ENCODE results near the gene NMNAT1. TPM values are rescaled to one million over a fixed set of nuclear protein-coding genes. Genes with fewer than 3 reads are reported as not detected.
"Not testable (repeated sequence)": the region's sequence is repeated elsewhere in the genome, so short reads cannot be mapped to it uniquely, and the experiment has no call there.

NMNAT1 gene
- total RNA-seq, 1 experiment from 2014 or later: 29.4 TPM

DNA sequence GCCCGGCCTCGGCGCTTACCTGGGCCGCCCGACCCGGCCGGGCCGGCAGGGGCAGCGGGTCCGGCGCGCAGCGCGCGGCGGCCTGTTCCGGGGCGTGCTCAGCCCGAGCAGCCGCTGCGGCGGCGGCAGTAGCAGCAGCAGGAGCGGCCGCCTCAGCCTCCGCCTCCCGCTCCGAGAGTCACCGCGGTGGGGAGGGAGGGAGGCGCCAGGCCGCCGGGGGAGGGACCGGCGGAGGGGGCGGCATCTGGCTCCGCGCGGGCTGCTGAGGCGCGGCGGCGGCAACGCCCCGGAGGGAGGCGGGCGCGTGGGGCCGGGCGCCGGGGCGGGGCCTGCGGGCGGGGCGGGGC is 33.2 kb upstream of the NMNAT1 start, which contains the start of gene CTNNBIP1:
Gene CTNNBIP1 (minus strand): TSS at position 194 of the 347 bp plus-strand sequence. CDS start 38,205 bp downstream, outside the sequence.
- no peak for DNase-seq (ENCODE audit: low read depth in 1 of 2, low spot score in 2 of 2)
- peak within 1 kb of the TSS; percentile 81 for H3K4me3 ChIP-seq

GRCh38 chr1:9910423-9911178 is 32.7 kb upstream of the NMNAT1 start:
- Histone ChIP-seq H3K36me3 (no peaks in the 10 kb centered on the region), H3K9me3 (replicated peaks) (no peaks in the 10 kb centered on the region), H3K4me3 (peak overlapping the region; percentile 41), H3K27me3 (replicated peaks) (no peaks in the 10 kb centered on the region), H3K4me1 (replicated peaks) (peaks cover 17% of the 10 kb centered on the region), H3K27ac (peak overlapping the region; percentile 7)
- DNase-seq (ENCODE audit: low read depth in 1 of 2, low spot score in 2 of 2): peak; percentile 96 to 100

More for the DNA sequence above, 33.2 kb upstream of the NMNAT1 start, which contains the start of gene CTNNBIP1:
- H3K27me3 ChIP-seq (replicated peaks): no peaks in the 10 kb centered on the region
- H3K9me3 ChIP-seq (replicated peaks): no peaks in the 10 kb centered on the region
- no peaks in the 10 kb centered on the region for H3K36me3 ChIP-seq
- peaks cover 20% of the 10 kb centered on the region for H3K4me1 ChIP-seq (replicated peaks)
- peak within 1 kb of the TSS; percentile 35 for H3K27ac ChIP-seq

GRCh38 chr1:9912264-9912936 is 30.9 kb upstream of the NMNAT1 start:
- DNase-seq (ENCODE audit: low read depth in 1 of 2, low spot score in 2 of 2): no peak
- Histone ChIP-seq H3K9me3 (replicated peaks) (no peaks in the 10 kb centered on the region), H3K27ac (no peak overlapping the region), H3K36me3 (no peaks in the 10 kb centered on the region), H3K4me1 (replicated peaks) (peaks cover 17% of the 10 kb centered on the region), H3K27me3 (replicated peaks) (no peaks in the 10 kb centered on the region), H3K4me3 (no peak overlapping the region)

GRCh38 chr1:9914610-9914937 is 28.7 kb upstream of the NMNAT1 start:
- no peak overlapping the region for H3K27ac ChIP-seq
- H3K4me1 ChIP-seq (replicated peaks): peaks cover 7% of the 10 kb centered on the region
- no peaks in the 10 kb centered on the region for H3K9me3 ChIP-seq (replicated peaks)
- H3K4me3 ChIP-seq: no peak overlapping the region
- DNase-seq (ENCODE audit: low read depth in 1 of 2, low spot score in 2 of 2): no peak
- H3K36me3 ChIP-seq: no peaks in the 10 kb centered on the region
- H3K27me3 ChIP-seq (replicated peaks): no peaks in the 10 kb centered on the region

- DNase-seq (ENCODE audit: low read depth in 1 of 2, low spot score in 2 of 2): no peak
Observed at GRCh38 chr1:9916452-9916851, 26.8 kb upstream of the NMNAT1 start.

GRCh38 chr1:9917495-9917894 is 25.8 kb upstream of the NMNAT1 start:
- not testable (repeated sequence) for H3K4me1 ChIP-seq (replicated peaks); H3K4me3 ChIP-seq; H3K9me3 ChIP-seq (replicated peaks); H3K36me3 ChIP-seq; DNase-seq (ENCODE audit: low read depth in 1 of 2, low spot score in 2 of 2); H3K27ac ChIP-seq; H3K27me3 ChIP-seq (replicated peaks)

More at GRCh38 chr1:9916452-9916851, 26.8 kb upstream of the NMNAT1 start:
- Histone ChIP-seq H3K27me3 (replicated peaks) (no peaks in the 10 kb centered on the region), H3K9me3 (replicated peaks) (no peaks in the 10 kb centered on the region), H3K4me1 (replicated peaks) (peaks cover under 1% of the 10 kb centered on the region; the same call in 1 of the 2 replicates), H3K36me3 (no peaks in the 10 kb centered on the region), H3K4me3 (no peak overlapping the region), H3K27ac (no peak overlapping the region)

DNA sequence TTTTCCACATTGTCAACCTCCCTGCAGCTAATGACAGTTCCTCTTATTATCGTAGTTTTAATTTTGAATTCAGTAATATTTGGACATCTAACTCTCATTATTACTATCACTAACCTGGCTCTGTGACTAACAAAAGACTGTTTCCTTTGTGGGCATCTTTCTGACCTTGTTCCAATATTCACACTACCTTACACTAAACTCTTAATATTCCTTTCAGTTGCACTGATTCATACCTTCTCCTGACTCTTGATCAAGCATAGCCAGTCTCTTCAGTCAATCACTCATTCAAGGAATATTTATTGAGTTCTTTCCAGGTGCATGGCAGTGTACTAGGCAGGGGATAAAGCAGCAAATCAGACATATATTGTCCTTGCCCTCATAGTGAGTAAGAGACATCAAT is 25.4 kb upstream of the NMNAT1 start:
- Histone ChIP-seq H3K27me3 (replicated peaks) (no peaks in the 10 kb centered on the region), H3K4me3 (no peak overlapping the region), H3K27ac (no peak overlapping the region), H3K36me3 (no peaks in the 10 kb centered on the region), H3K9me3 (replicated peaks) (no peaks in the 10 kb centered on the region), H3K4me1 (replicated peaks) (no peaks in the 10 kb centered on the region)
- no peak for DNase-seq (ENCODE audit: low read depth in 1 of 2, low spot score in 2 of 2)

- H3K9me3 ChIP-seq (replicated peaks): no peaks in the 10 kb centered on the region
- no peak overlapping the region for H3K4me3 ChIP-seq
- H3K36me3 ChIP-seq: 0 out of 2 replicates have a peak, but pooled peaks cover 3% of the 10 kb centered on the region
- no peak for DNase-seq (ENCODE audit: low read depth in 1 of 2, low spot score in 2 of 2)
- H3K27ac ChIP-seq: no peak overlapping the region
- H3K4me1 ChIP-seq (replicated peaks): no peaks in the 10 kb centered on the region
- no peaks in the 10 kb centered on the region for H3K27me3 ChIP-seq (replicated peaks)
Observed at GRCh38 chr1:9920606-9921005, 22.7 kb upstream of the NMNAT1 start.

GRCh38 chr1:9922342-9922741 is 20.9 kb upstream of the NMNAT1 start:
- Histone ChIP-seq H3K9me3 (replicated peaks) (no peaks in the 10 kb centered on the region), H3K27ac (no peak overlapping the region), H3K27me3 (replicated peaks) (no peaks in the 10 kb centered on the region), H3K36me3 (0 out of 2 replicates have a peak, but pooled peaks cover 3% of the 10 kb centered on the region), H3K4me1 (replicated peaks) (no peaks in the 10 kb centered on the region), H3K4me3 (no peak overlapping the region)
- DNase-seq (ENCODE audit: low read depth in 1 of 2, low spot score in 2 of 2): no peak

DNA sequence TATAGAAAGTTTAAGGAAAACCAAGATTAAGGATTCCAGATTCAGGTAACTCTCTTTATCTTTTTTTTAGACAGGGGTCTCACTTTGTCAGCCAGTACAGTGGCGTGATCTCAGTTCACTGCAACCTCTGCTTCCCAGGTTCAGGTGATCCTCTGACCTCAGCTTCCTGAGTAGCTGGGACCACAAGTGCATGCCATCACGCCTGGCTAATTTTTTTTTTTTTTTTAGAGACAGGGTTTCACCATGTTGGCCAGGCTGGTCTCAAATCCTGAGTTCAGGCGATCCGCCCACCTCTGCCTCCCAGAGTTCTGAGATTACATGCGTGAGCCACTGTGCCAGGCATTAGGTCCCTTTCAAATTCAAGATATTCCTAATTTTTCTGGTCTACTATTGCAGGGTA is 16.0 kb upstream of the NMNAT1 start:
- Histone ChIP-seq H3K27ac (no peak overlapping the region), H3K27me3 (replicated peaks) (no peaks in the 10 kb centered on the region), H3K4me3 (no peak overlapping the region), H3K4me1 (replicated peaks) (no peaks in the 10 kb centered on the region), H3K36me3 (peaks cover 32% of the 10 kb centered on the region), H3K9me3 (replicated peaks) (no peaks in the 10 kb centered on the region)
- no peak for DNase-seq (ENCODE audit: low read depth in 1 of 2, low spot score in 2 of 2)

GRCh38 chr1:9929431-9930385 is 13.6 kb upstream of the NMNAT1 start:
- H3K4me1 ChIP-seq (replicated peaks): no peaks in the 10 kb centered on the region
- no peak overlapping the region for H3K4me3 ChIP-seq
- no peak for DNase-seq (ENCODE audit: low read depth in 1 of 2, low spot score in 2 of 2)
- no peaks in the 10 kb centered on the region for H3K27me3 ChIP-seq (replicated peaks)
- peaks cover 38% of the 10 kb centered on the region for H3K36me3 ChIP-seq
- no peaks in the 10 kb centered on the region for H3K9me3 ChIP-seq (replicated peaks)
- H3K27ac ChIP-seq: no peak overlapping the region

DNA sequence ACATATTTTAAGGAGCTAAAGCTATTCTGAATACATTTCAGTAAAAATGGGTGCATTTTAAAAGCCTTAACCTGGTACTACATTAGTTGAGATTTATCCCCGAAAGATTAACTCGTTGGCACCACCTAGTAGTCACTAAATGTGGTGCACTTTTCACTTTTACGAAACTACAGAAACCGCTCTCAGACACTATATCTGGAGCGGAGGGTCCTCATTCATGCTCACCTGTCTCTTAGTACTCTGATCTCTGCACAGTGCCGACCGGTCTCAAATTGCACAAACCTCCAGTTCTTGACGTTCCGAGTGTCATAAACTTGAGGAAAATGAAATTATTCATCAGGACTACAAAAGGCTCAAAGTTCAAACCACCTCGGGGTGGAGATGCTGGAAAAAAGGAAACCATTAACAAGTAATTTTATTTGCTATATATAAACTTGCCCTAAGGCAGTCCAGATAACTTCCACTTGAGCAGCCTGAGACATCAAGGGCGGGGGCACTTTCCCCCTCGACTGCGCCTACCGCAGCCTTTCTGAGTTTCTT is 806 bp upstream of the NMNAT1 start:
- peak overlapping the region; percentile 76 for H3K27ac ChIP-seq

DNA sequence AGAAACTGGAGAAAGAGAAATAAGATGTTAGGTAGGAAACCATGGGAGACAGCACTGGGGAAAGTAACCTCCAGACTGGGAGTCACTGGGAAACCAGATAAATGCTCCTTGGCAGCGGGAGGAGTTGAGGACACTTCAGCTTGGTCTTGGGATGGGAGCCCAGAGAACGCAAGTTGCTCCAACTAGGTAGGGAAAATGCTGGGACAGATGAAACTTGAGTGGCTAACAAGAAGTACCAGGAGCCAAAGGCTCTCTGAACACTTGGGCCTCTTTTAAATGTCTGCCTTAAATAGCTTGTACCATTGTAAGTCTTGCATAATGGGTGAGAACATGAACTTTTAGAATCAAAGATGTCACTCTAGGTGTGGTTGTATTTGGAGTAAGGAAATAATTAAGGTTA is 3.0 kb downstream of the NMNAT1 start:
- no peak overlapping the region for H3K27ac ChIP-seq
- H3K36me3 ChIP-seq: peaks cover 28% of the 10 kb centered on the region
- DNase-seq (ENCODE audit: low read depth in 1 of 2, low spot score in 2 of 2): no peak
- H3K27me3 ChIP-seq (replicated peaks): no peaks in the 10 kb centered on the region
- no peak overlapping the region for H3K4me3 ChIP-seq
- H3K4me1 ChIP-seq (replicated peaks): peaks cover 4% of the 10 kb centered on the region
- no peaks in the 10 kb centered on the region for H3K9me3 ChIP-seq (replicated peaks)

More for the DNA sequence above, 806 bp upstream of the NMNAT1 start:
- Histone ChIP-seq H3K36me3 (peaks cover 16% of the 10 kb centered on the region), H3K4me3 (peak overlapping the region; percentile 61), H3K4me1 (replicated peaks) (no peaks in the 10 kb centered on the region; the same call in 1 of the 2 replicates), H3K9me3 (replicated peaks) (no peaks in the 10 kb centered on the region), H3K27me3 (replicated peaks) (no peaks in the 10 kb centered on the region)
- peak in 1 of 2 experiments; percentile 57 for DNase-seq (ENCODE audit: low read depth in 1 of 2, low spot score in 2 of 2)
